AG10803 (cell line): ENCODE data around the gene OR6V1.

ENCODE experiments used
- DNase-seq: peaks from one replicate; pipeline ENCODE4 v3.0.0; 2010; ENCODE audit warnings: low read depth
- H3K4me3 ChIP-seq: 2 replicates; pipeline ENCODE4 v1.5.1; 2011; ENCODE audit warnings: mild to moderate bottlenecking, low read length, control low read depth
- CTCF ChIP-seq: conservative IDR thresholded peaks from 2 replicates; pipeline ENCODE4 v1.5.1; 2011; ENCODE audit warnings: mild to moderate bottlenecking, low read length, control low read depth, inconsistent platforms

Gene OR6V1

GRCh38 chr7:143050931-143051330 is 1.2 kb upstream of the OR6V1 start:
- H3K4me3 ChIP-seq = no peak overlapping the region
- DNase-seq = no peak
- no peak for TF ChIP-seq CTCF

- TF ChIP-seq CTCF = no peak
- no peak overlapping the region for H3K4me3 ChIP-seq
- DNase-seq = no peak
Measured at GRCh38 chr7:143054621-143055020, 2.5 kb downstream of the OR6V1 start.

GRCh38 chr7:143055754-143056153 is 3.6 kb downstream of the OR6V1 start:
- DNase-seq = no peak
- H3K4me3 ChIP-seq = no peak overlapping the region
- no peak for TF ChIP-seq CTCF

GRCh38 chr7:143063741-143064140 is 11.6 kb downstream of the OR6V1 start:
- H3K4me3 ChIP-seq = no peak overlapping the region
- no peak for TF ChIP-seq CTCF
- DNase-seq = no peak

- no peak overlapping the region for H3K4me3 ChIP-seq
- no peak for TF ChIP-seq CTCF
- DNase-seq = no peak
Measured at GRCh38 chr7:143068446-143068845, 16.3 kb downstream of the OR6V1 start.

GRCh38 chr7:143069912-143070500 is 17.9 kb downstream of the OR6V1 start:
- no peak for DNase-seq
- no peak overlapping the region for H3K4me3 ChIP-seq
- no peak for TF ChIP-seq CTCF

- no peak for TF ChIP-seq CTCF
- peak; percentile 51 for DNase-seq
- H3K4me3 ChIP-seq = no peak overlapping the region
Measured at GRCh38 chr7:143073556-143073955, 21.4 kb downstream of the OR6V1 start.
